GM21529 (cell line): Measurements from ENCODE around the gene KCNIP1.
"Not testable (repeated sequence)": the region's sequence is repeated elsewhere in the genome, so short reads cannot be mapped to it uniquely, and the experiment has no call there.

Source experiments
- ATAC-seq: cut with Tn5 transposase; IDR thresholded peaks from one replicate; pipeline ENCODE4 v1.9.1; 2021; ENCODE audit not compliant: unreplicated experiment

Gene KCNIP1

GRCh38 chr5:170534941-170535340 lies 31.1 kb downstream of the KCNIP1 start:
- no peak for ATAC-seq

GRCh38 chr5:170536525-170536924 lies 32.7 kb downstream of the KCNIP1 start:
- no peak for ATAC-seq

GRCh38 chr5:170537451-170538095 lies 33.8 kb downstream of the KCNIP1 start:
- ATAC-seq = no peak

GRCh38 chr5:170538096-170538465 lies 34.3 kb downstream of the KCNIP1 start:
- ATAC-seq = no peak

GRCh38 chr5:170538696-170539586 lies 35.1 kb downstream of the KCNIP1 start:
- no peak for ATAC-seq

GRCh38 chr5:170540271-170540670 lies 36.5 kb downstream of the KCNIP1 start:
- no peak for ATAC-seq

- ATAC-seq = no peak
These were observed 37.4 kb downstream of the KCNIP1 start for GRCh38 chr5:170541146-170541769.

GRCh38 chr5:170542691-170543293 lies 39.0 kb downstream of the KCNIP1 start:
- no peak for ATAC-seq

GRCh38 chr5:170545313-170545712 lies 41.5 kb downstream of the KCNIP1 start:
- ATAC-seq = no peak

GRCh38 chr5:170545811-170546210 lies 42.0 kb downstream of the KCNIP1 start:
- no peak for ATAC-seq

- no peak for ATAC-seq
These were observed 42.5 kb downstream of the KCNIP1 start for GRCh38 chr5:170546282-170546681.

- not testable (repeated sequence) for ATAC-seq
These were observed 46.6 kb downstream of the KCNIP1 start for GRCh38 chr5:170550382-170550781.

GRCh38 chr5:170551076-170551475 lies 47.3 kb downstream of the KCNIP1 start:
- no peak for ATAC-seq

- no peak for ATAC-seq
These were observed 47.8 kb downstream of the KCNIP1 start for GRCh38 chr5:170551622-170552021.

GRCh38 chr5:170552621-170553115 lies 48.8 kb downstream of the KCNIP1 start:
- no peak for ATAC-seq

GRCh38 chr5:170553218-170553617 lies 49.4 kb downstream of the KCNIP1 start:
- no peak for ATAC-seq

- ATAC-seq = no peak
These were observed 50.9 kb downstream of the KCNIP1 start for GRCh38 chr5:170554521-170555267.

GRCh38 chr5:170557314-170557713 lies 53.5 kb downstream of the KCNIP1 start:
- ATAC-seq = no peak

- no peak for ATAC-seq
These were observed 55.5 kb downstream of the KCNIP1 start for GRCh38 chr5:170559296-170559695.

GRCh38 chr5:170560938-170561337 lies 57.1 kb downstream of the KCNIP1 start:
- no peak for ATAC-seq
